IPS-NIHi7 (cell line): Measurements from ENCODE around the gene MACROD2.
A peak's percentile ranks its signal among the peaks of the same experiment; 100 is the strongest.
"Not testable (repeated sequence)": the region's sequence is repeated elsewhere in the genome, so short reads cannot be mapped to it uniquely, and the experiment has no call there.

Experiments used
- DNase-seq: peaks from one replicate; pipeline ENCODE4 v3.0.0; 2012; ENCODE audit warnings: mixed read lengths; ENCODE audit errors: extremely low spot score

Gene MACROD2

GRCh38 chr20:14953736-14954135 is 958.4 kb downstream of the MACROD2 start:
- DNase-seq: no peak

GRCh38 chr20:14955399-14955798 is 960.1 kb downstream of the MACROD2 start:
- no peak for DNase-seq

DNA sequence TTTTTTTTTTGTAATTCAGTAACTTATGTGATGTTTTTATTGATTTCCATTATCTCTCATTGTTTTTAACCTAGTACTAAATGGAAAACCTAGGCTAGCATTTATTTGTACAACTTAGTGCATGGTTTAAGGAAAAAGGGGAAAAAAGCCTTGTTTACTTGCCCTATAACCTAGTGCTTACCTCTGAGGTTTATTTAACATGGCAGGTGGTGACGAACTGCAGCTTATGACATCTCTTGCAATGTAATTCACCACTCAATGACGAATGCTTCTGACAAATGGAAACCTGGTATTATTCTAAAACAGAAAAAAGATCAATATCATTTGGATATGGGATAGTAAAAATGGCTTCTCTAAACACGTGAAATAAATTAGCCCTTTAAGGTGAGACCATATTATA is 960.7 kb downstream of the MACROD2 start:
- DNase-seq: no peak

DNA sequence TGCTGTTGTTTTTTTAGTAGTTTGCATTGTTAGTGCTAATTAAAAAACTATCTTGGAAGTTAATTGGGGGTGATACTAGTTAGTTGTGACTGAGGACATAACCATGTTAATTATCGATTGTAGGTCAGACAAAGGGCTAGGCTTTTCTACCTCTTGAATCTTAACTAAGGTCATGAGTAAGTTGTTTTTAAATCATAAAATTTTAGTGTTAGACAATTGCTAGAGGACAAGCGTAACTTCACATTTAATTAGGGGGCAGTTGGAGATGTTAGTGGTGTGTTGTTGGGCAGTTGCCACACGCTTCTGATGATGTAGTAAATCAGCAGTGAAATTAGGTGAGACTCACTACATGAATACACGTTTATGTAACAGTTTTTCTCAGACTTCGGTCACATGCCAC is 961.2 kb downstream of the MACROD2 start:
- no peak for DNase-seq

- DNase-seq: peak; percentile 29
These were observed 962.1 kb downstream of the MACROD2 start for GRCh38 chr20:14957402-14957801.

GRCh38 chr20:14958626-14959025 is 963.3 kb downstream of the MACROD2 start:
- no peak for DNase-seq

DNA sequence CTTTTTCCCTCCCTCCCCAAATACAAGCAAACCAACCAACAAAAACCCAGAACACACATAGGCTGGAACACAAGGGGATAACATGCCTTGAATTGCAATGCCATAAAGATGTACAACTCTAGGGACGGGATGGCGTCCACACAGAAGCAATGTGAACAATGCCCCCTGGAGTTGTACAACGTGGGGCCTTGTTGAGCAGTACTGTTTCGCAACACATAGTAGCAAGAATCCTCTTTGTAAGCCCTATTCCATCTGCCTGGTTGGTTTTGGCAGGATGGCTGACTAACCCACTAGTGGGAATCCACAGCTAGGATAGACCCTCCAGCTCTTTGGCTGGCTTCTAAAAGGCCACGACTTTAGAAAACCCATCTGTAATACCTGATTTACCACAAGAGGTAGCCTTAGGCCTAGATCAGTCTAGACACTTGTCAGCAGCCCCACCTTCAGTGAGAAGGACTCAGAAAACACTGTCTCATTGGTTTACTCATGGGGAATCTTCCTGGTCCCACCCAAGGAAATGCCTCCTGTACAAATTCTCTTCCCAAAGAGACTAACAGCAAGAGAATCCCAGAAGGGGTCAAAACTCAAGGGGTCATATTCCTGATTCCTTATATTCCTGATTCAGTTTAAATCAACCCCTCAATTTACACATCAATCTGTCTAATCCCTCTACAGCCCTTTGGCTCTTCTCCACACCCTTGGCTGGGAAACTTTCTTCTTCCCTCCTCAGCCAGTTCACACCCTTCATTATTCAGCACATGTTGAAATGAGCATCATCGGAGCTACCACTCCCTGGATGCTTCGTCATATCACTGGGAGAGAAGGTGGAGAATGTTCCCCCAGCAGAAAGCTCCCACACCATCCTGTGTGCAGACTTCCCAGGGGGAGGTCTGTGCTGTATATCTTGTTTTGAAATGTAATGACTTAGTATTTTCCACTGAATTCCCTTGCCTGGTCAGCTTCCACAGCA is 964.5 kb downstream of the MACROD2 start:
- DNase-seq: no peak

- no peak for DNase-seq
These were observed 965.5 kb downstream of the MACROD2 start for GRCh38 chr20:14960831-14961230.

GRCh38 chr20:14963262-14963663 is 967.9 kb downstream of the MACROD2 start:
- peak; percentile 43 for DNase-seq

DNA sequence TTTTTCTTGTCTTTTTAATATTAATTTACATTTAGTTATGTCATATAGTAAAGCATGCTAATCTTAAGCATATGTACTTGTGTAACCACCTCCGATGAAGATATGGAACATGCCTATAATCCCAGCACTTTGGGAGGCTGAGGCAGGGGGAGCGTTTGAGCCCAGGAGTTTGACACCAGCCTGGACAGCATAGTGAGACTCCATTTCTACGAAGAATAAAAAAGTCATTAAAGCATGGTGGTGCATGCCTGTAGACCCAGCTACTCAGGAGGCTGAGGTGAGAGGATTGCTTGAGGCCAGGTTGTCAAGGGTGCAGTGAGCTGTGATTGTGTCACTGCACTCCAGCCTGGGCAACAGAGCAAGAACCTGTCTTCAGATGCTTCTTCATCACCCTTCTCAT is 970.9 kb downstream of the MACROD2 start:
- DNase-seq: no peak

DNA sequence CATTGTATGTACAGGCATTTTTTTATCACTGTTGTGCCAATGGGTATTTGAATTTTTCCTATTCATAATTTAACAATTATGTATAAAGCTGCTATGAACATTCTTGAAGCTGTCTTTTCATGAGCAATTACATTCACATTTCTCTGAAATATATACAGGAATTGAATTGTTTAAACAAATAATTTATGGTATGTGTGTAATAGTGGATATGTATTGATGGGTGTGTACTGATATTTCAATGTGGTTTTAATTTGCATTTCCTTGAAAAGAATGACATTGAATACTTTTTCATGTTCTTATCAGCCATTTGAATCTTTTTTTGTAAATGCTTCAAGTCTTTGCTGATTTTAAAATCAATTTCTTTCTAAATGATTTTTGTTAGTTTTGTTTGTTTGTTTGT is 971.5 kb downstream of the MACROD2 start:
- DNase-seq: no peak

- DNase-seq: no peak
These were observed 976.9 kb downstream of the MACROD2 start for GRCh38 chr20:14972256-14972655.

DNA sequence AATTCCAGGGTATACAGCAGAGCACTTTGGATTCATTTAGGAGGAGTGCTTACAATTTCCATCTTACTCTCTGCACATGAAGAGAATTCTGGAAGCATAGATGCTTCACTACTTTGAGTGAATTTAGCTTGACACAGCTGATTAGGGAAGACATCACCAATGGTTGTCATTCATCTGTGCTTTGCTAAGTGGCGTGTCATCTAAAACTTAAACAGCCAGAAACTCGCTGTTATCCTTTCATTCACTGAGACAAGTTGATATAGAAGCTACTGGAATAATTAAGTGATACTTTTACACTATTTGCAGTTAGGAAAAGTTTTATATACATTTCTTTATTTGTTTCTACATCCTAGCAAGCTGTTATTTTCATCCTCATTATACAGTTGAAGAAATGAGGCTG is 977.4 kb downstream of the MACROD2 start:
- DNase-seq: no peak

- no peak for DNase-seq
These were observed 984.2 kb downstream of the MACROD2 start for GRCh38 chr20:14979453-14979986.

GRCh38 chr20:14981486-14981885 is 986.2 kb downstream of the MACROD2 start:
- not testable (repeated sequence) for DNase-seq

- not testable (repeated sequence) for DNase-seq
These were observed 987.0 kb downstream of the MACROD2 start for GRCh38 chr20:14982324-14982723.

GRCh38 chr20:14984305-14984704 is 989.0 kb downstream of the MACROD2 start:
- DNase-seq: no peak

DNA sequence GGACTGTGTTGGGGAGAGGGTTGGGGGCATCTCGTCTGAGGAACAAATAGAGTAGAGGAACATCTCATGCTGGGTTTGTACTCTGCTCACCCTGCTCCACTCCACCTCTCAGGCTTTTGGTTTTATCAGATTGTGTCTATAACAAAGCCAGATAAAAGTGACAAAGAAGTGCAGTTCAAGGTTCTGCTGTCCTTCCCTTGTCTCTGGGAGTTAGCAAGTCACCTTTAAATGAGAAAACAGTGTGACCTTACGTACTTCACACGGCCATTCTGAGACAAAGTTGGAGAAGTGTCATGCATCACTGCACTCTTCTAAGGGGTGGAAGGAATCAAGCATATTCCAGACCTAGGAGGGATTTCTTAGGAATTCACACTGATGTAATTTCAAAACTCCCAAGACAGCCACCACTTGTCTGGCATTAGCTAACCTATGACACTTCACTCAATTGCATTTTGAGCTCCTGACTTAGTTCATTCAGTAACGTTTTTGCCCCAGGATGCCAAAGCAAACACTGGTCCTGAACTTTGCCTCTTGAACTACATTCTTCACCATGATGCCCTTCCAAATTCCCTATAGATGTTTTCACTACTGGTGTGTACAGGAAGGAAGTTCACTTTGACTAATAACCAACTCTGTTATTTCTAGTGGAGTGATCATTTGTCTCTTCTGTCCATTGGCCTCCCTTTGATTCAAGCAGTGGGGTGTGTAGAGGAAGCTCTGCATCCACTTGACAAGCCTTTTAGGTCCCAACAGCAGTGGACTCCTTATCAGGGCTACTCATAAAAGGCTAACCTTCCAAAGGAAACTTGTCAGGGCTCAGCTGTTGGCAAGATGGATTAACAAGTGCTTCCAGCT is 989.7 kb downstream of the MACROD2 start:
- DNase-seq: no peak

DNA sequence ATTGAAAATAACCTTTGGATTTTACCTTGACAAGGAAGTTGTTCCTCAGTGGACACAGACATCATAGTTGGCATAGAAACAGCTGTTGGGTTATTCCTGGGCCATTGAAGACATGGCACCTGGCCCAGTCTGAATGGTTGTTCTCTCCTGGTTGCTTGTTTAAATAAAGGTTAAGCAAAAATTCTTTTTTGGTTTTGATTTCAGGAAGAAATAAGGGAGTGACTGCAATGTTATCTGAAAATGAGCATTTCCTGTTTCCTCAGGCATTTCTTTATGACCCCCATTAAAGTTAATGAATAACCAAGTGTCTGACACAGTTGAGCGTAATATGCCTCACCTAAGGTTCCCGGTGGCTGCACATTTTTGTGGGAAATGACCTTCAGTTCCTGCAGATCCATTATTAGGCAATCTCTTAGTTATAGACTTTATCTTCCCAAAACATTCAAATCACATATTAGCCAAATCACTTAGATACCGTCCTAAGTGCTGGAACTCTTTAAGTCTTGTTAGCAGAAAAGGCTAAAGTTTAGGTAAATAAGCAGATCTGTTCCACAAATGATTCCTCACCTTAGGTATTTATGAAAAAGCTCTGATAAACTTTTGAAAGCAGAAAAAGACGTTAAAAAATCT is 990.8 kb downstream of the MACROD2 start:
- DNase-seq: no peak

GRCh38 chr20:14986656-14987055 is 991.3 kb downstream of the MACROD2 start:
- DNase-seq: no peak

DNA sequence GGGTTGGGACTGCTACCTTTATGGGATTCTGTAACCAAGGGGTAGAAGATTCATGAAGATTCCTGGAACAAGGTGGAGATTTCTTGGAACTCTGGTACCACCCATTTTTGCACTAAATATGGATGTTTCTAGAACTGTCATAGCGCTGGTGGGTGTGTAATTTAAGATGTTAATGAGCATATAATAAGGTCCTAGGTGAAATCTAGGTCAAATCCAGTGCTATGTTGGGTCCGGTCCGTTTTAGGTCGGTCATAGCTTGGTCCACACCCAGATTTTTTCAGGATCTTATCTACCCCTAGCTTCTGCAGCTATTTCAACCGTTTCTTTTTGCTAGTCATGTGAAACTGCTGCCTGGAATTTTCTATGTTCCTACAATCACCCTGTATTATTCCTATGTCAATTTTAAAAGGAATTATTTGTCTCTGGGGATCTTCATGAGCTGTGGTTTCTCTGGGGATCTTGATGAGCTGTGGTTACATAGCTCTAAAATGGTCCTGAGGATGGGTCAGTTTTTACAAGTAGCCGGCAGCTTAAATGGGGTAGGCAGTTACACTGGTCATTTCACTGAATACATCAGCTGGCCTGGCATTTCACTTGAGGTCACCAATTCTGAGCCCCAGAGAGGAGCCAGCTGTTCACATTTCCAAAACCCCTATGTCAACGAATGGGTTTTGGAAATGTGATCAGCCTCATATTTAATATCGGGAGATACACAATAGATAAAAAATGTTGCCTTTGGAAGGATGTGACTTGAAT is 994.4 kb downstream of the MACROD2 start:
- DNase-seq: no peak
